SK-N-SH treated with all-trans-retinoic acid at 6 μM for 48 hours (cell line): ENCODE results near the gene PARD3B.

Source experiments
- BACH2 ChIP-seq: fragments of 250-450 bp; sonication (Bioruptor Pico); IDR thresholded peaks from 2 replicates; pipeline ENCODE4 v1.9.0; 2021; ENCODE audit warnings: mild to moderate bottlenecking, borderline replicate concordance
- CSDC2 ChIP-seq: fragments of 250-450 bp; sonication (Bioruptor Pico); IDR thresholded peaks from 2 replicates; pipeline ENCODE4 v1.5.0; 2020; ENCODE audit warnings: mild to moderate bottlenecking, moderate library complexity
- CSRNP3 ChIP-seq: fragments of 250-450 bp; sonication (Bioruptor Pico); IDR thresholded peaks from 2 replicates; pipeline ENCODE4 v1.5.1; 2021; ENCODE audit warnings: mild to moderate bottlenecking, moderate library complexity
- ISL1 ChIP-seq: fragments of 250-450 bp; sonication (Bioruptor Pico); IDR thresholded peaks from 2 replicates; pipeline ENCODE4 v2.1.2; 2022; ENCODE audit warnings: mild to moderate bottlenecking, moderate library complexity
- OSR1 ChIP-seq: fragments of 250-450 bp; sonication (Bioruptor Pico); IDR thresholded peaks from 2 replicates; pipeline ENCODE4 v1.8.0; 2022; ENCODE audit warnings: moderate library complexity, mild to moderate bottlenecking, inconsistent platforms
- PATZ1 ChIP-seq: fragments of 250-450 bp; sonication (Bioruptor Pico); IDR thresholded peaks from 2 replicates; pipeline ENCODE4 v1.8.0; 2020; ENCODE audit warnings: mild to moderate bottlenecking, moderate library complexity, borderline replicate concordance
- POU6F1 ChIP-seq: fragments of 250-450 bp; sonication (Bioruptor Pico); IDR thresholded peaks from 2 replicates; pipeline ENCODE4 v1.8.0; 2021; ENCODE audit warnings: low read depth, mild to moderate bottlenecking, moderate library complexity, borderline replicate concordance
- PPARA ChIP-seq: fragments of 250-450 bp; sonication (Bioruptor Pico); IDR thresholded peaks from 2 replicates; pipeline ENCODE4 v1.5.0; 2020; ENCODE audit warnings: mild to moderate bottlenecking, borderline replicate concordance
- SNAI2 ChIP-seq: fragments of 250-450 bp; sonication (Bioruptor Pico); IDR thresholded peaks from 2 replicates; pipeline ENCODE4 v1.5.0; 2020; ENCODE audit warnings: mild to moderate bottlenecking, moderate library complexity
- ZFP3 ChIP-seq: fragments of 250-450 bp; sonication (Bioruptor Pico); IDR thresholded peaks from 2 replicates; pipeline ENCODE4 v1.5.0; 2020; ENCODE audit warnings: mild to moderate bottlenecking, moderate library complexity
- ZFP30 ChIP-seq: fragments of 450-650 bp; formaldehyde crosslinking; IDR thresholded peaks from 2 replicates; pipeline ENCODE4 v1.5.0; 2022; ENCODE audit warnings: mild to moderate bottlenecking, moderate library complexity
- ZNF70 ChIP-seq: fragments of 450-650 bp; formaldehyde crosslinking; IDR thresholded peaks from 2 replicates; pipeline ENCODE4 v1.5.0; 2020; ENCODE audit warnings: mild to moderate bottlenecking, moderate library complexity

GRCh38 chr2:204988836-204989235 is 443.6 kb downstream of the PARD3B start:
- no peak for TF ChIP-seq OSR1
- no peak for TF ChIP-seq ZFP30 (CRISPR knock-in tag)
- TF ChIP-seq ISL1 (CRISPR knock-in tag) = no peak
- TF ChIP-seq ZFP3 (CRISPR knock-in tag) = no peak
- no peak for TF ChIP-seq PPARA (CRISPR knock-in tag)
- TF ChIP-seq SNAI2 (CRISPR knock-in tag) = no peak
- no peak for TF ChIP-seq CSRNP3 (CRISPR knock-in tag)
- no peak for TF ChIP-seq PATZ1
- TF ChIP-seq POU6F1 (CRISPR knock-in tag) = no peak
- no peak for TF ChIP-seq CSDC2 (CRISPR knock-in tag)
- TF ChIP-seq ZNF70 (CRISPR knock-in tag) = no peak
- TF ChIP-seq BACH2 = no peak
